Endothelial cell of umbilical vein (primary cell): ENCODE data around the gene TSHZ3. TPM values are rescaled to one million over a fixed set of nuclear protein-coding genes. Genes with fewer than 3 reads are reported as not detected.

Experiments
- BruUV-seq: library from RNA; stranded (reverse); fragments of 400-500 nt; replicated peaks from 2 replicates; lab custom pipeline; 2021; lab: Mats Ljungman, UMichigan
- CTCF ChIA-PET: fragments of 300-600, 350-600 bp; sonication (Branson Sonifier 250); formaldehyde crosslinking; loops from one replicate; lab custom pipeline; 2021; ENCODE audit warnings: antibody characterized with exemption, inconsistent platforms; lab: Charles Lee
- POLR2A ChIA-PET: fragments of 300-600, 350-600 bp; sonication (Branson Sonifier 250); formaldehyde crosslinking; loops from one replicate; lab custom pipeline; 2021; ENCODE audit warnings: antibody characterized with exemption, inconsistent platforms; lab: Charles Lee
- DNase-seq: peaks from one replicate; pipeline ENCODE4 v3.0.0-alpha.2; 2011; ENCODE audit warnings: low read depth, low spot score
- FAIRE-seq: peaks from 2 replicates; lab custom pipeline; 2011; peaks lifted over from hg19 to GRCh38; lab: Jason Lieb, UNC
- H2AFZ ChIP-seq: 2 replicates; pipeline ENCODE4 v1.6.0; 2012; ENCODE audit warnings: low read depth, low read length, control low read depth, inconsistent platforms
- H3K27ac ChIP-seq: 2 replicates; pipeline ENCODE4 v1.5.1; 2011; ENCODE audit warnings: low read depth, mild to moderate bottlenecking, control low read depth, low read length, moderate library complexity; ENCODE audit not compliant: insufficient read depth
- H3K27me3 ChIP-seq, 2 experiments: 2 replicates each; pipeline versions ENCODE4 v1.6.0 to v1.6.1; 2011; ENCODE audit warnings: low read length in 2 of 2, mixed read lengths in 1 of 2; ENCODE audit not compliant: control insufficient read depth in 2 of 2, insufficient read depth in 2 of 2
- H3K36me3 ChIP-seq, 2 experiments: 2 replicates in 1 of 2; 3 replicates in 1 of 2; pipeline ENCODE4 v1.5.1; 2011; ENCODE audit warnings: low read length in 2 of 2, mild to moderate bottlenecking in 1 of 2, moderate library complexity in 1 of 2; ENCODE audit not compliant: control insufficient read depth in 2 of 2, insufficient read depth in 2 of 2; ENCODE audit errors: extremely low read depth in 1 of 2
- H3K4me1 ChIP-seq: 3 replicates; pipeline ENCODE4 v1.5.1; 2011; ENCODE audit warnings: mild to moderate bottlenecking, low read length; ENCODE audit not compliant: control insufficient read depth, insufficient read depth; ENCODE audit errors: extremely low read depth
- H3K4me2 ChIP-seq: 2 replicates; pipeline ENCODE4 v1.6.1; 2011; ENCODE audit warnings: low read length, control low read depth, mixed read lengths; ENCODE audit not compliant: insufficient read depth
- H3K4me3 ChIP-seq, 3 experiments: fragments of 200-600 bp in 1 of 3; sonication (generic), shearing (Covaris generic) in 1 of 3; replicated peaks in 1 of 3; 2 replicates each; pipeline ENCODE4 v1.5.1; 2011 to 2016; ENCODE audit warnings: control low read depth in 3 of 3, low read length in 3 of 3, mild to moderate bottlenecking in 2 of 3, inconsistent platforms in 1 of 3, low read depth in 1 of 3, moderate library complexity in 1 of 3; ENCODE audit not compliant: insufficient read depth in 1 of 3
- H3K79me2 ChIP-seq: 2 replicates; pipeline ENCODE4 v1.6.0; 2012; ENCODE audit warnings: low read length, inconsistent platforms; ENCODE audit not compliant: control insufficient read depth, insufficient read depth
- H3K9ac ChIP-seq: replicated peaks from 2 replicates; pipeline ENCODE3; 2011; ENCODE audit warnings: low read length, control low read depth; ENCODE audit not compliant: insufficient read depth; ENCODE audit errors: extremely low read depth
- H3K9me1 ChIP-seq: replicated peaks from 3 replicates; pipeline ENCODE4 v1.6.0; 2011; ENCODE audit warnings: mild to moderate bottlenecking, low read length; ENCODE audit not compliant: control insufficient read depth, insufficient read depth; ENCODE audit errors: extremely low read depth
- H3K9me3 ChIP-seq: replicated peaks from 2 replicates; pipeline ENCODE4 v1.5.1; 2012; ENCODE audit warnings: low read length, inconsistent platforms; ENCODE audit not compliant: control insufficient read depth, insufficient read depth
- H4K20me1 ChIP-seq: replicated peaks from 2 replicates; pipeline ENCODE3; 2011; ENCODE audit warnings: mild to moderate bottlenecking, low read length; ENCODE audit not compliant: control insufficient read depth, insufficient read depth; ENCODE audit errors: extremely low read depth
- CTCF ChIP-seq, 2 donors: IDR thresholded peaks; 1 replicate in 1 of 2; 2 replicates in 1 of 2; pipeline ENCODE4 v1.5.1; 2011; ENCODE audit warnings: low read length in 2 of 2, mild to moderate bottlenecking in 2 of 2, moderate library complexity in 2 of 2, control low read depth in 1 of 2, inconsistent platforms in 1 of 2, low read depth in 1 of 2; ENCODE audit not compliant: insufficient read depth in 1 of 2; ENCODE audit errors: extremely low read depth in 1 of 2
- EZH2 ChIP-seq: IDR thresholded peaks from 2 replicates; pipeline ENCODE4 v1.6.1; 2012; ENCODE audit warnings: borderline replicate concordance, low read depth, mild to moderate bottlenecking, moderate library complexity, low read length, inconsistent platforms; ENCODE audit not compliant: severe bottlenecking
- FOS ChIP-seq: IDR thresholded peaks from 2 replicates; pipeline ENCODE4 v1.6.1; 2011; ENCODE audit warnings: mild to moderate bottlenecking, low read length, moderate library complexity, borderline replicate concordance; ENCODE audit not compliant: insufficient read depth
- GATA2 ChIP-seq: IDR thresholded peaks from 2 replicates; pipeline ENCODE4 v1.7.0; 2011; ENCODE audit warnings: low read depth, mild to moderate bottlenecking, moderate library complexity, mixed read lengths, low read length; ENCODE audit not compliant: insufficient read length, insufficient read depth
- JUN ChIP-seq: IDR thresholded peaks from 2 replicates; pipeline ENCODE4 v1.6.1; 2011; ENCODE audit warnings: borderline replicate concordance, low read depth; ENCODE audit not compliant: insufficient read length, insufficient read depth
- MAX ChIP-seq: IDR thresholded peaks from 2 replicates; pipeline ENCODE4 v1.6.1; 2011; ENCODE audit not compliant: insufficient read depth, insufficient read length
- MYC ChIP-seq: IDR thresholded peaks from one replicate; pipeline ENCODE4 v1.6.1; 2011; ENCODE audit warnings: mild to moderate bottlenecking, low read depth, low read length
- POLR2A ChIP-seq: IDR thresholded peaks from 2 replicates; pipeline ENCODE4 v1.6.1; 2012; ENCODE audit warnings: low read depth, mild to moderate bottlenecking, control low read depth, low read length
- POLR2AphosphoS5 ChIP-seq: IDR thresholded peaks from 2 replicates; pipeline ENCODE4 v1.6.1; 2012; ENCODE audit warnings: low read depth, mild to moderate bottlenecking, control low read depth, low read length, moderate library complexity; ENCODE audit not compliant: insufficient read depth
- dilution Hi-C: fragments of 300-500 bp; cut with MboI; formaldehyde crosslinking; loops from one replicate; pipeline ENCODE4 v1.15.0; 2019; ENCODE audit warnings: low sequenced_read_pairs; ENCODE audit not compliant: extremely low pct_ligation_motif_present
- intact Hi-C: fragments of 100-400 bp; cut with micrococcal nuclease; formaldehyde crosslinking; loops from one replicate; pipeline ENCODE4 v1.10.0; 2022
- polyA plus RNA-seq, 4 experiments: library from polyadenylated mRNA; depleted of rRNA in 3 of 4; stranded (reverse) in 3 of 4; unstranded in 1 of 4; fragments of >200 nt; gene quantifications; 2 replicates each; pipeline versions ENCODE4 v1.2.1 to v1.2.3, GENCODE V29; 2011 to 2012; ENCODE audit warnings: missing spikeins in 1 of 4
- total RNA-seq: library from RNA; stranded (reverse); gene quantifications from 2 replicates; pipeline ENCODE4 v1.2.3, GENCODE V29; 2021

TSHZ3 gene
- total and polyA plus RNA-seq, 2 donors (not counting 3 experiments of a cell fraction or from before 2014, with no cell fraction given), result 1.2 to 6.2 TPM

GRCh38 chr19:31342926-31343325 lies 6.3 kb downstream of the TSHZ3 start:
- no peak for FAIRE-seq
- CTCF ChIA-PET, result no interaction called here

More at GRCh38 chr19:31342926-31343325, 6.3 kb downstream of the TSHZ3 start:
- no peaks in the 10 kb centered on the region for H4K20me1 ChIP-seq
- no peak overlapping the region for H3K4me2 ChIP-seq
- POLR2A ChIA-PET, result no interaction called here
- dilution Hi-C loops, result no loop called here
- no peaks in the 10 kb centered on the region for H3K4me1 ChIP-seq
- H3K27ac ChIP-seq, result no peak overlapping the region
- H3K9ac ChIP-seq, result no peak overlapping the region
- no peak overlapping the region for H3K4me3 ChIP-seq
- DNase-seq, result no peak
- H3K9me3 ChIP-seq, result no peaks in the 10 kb centered on the region
- H2AFZ ChIP-seq, result no peak overlapping the region
- H3K9me1 ChIP-seq, result no peaks in the 10 kb centered on the region
- H3K36me3 ChIP-seq, result no peaks in the 10 kb centered on the region
- H3K27me3 ChIP-seq, result peaks cover under 1 to 4% of the 10 kb centered on the region in 2 experiments
- no peaks in the 10 kb centered on the region for H3K79me2 ChIP-seq
- BruUV-seq, result no TSS peak
- intact Hi-C loops, result loop anchor here (10.0 kb wide), 1 partner anchor 1232 kb away; no protein-coding TSS in a partner anchor
- no peak for TF ChIP-seq MYC
- TF ChIP-seq POLR2A, result no peak
- no peak for TF ChIP-seq POLR2AphosphoS5
- no peak for TF ChIP-seq FOS
- no peak for TF ChIP-seq EZH2
- TF ChIP-seq GATA2, result no peak
- TF ChIP-seq MAX, result no peak
- TF ChIP-seq JUN, result no peak
- no peak for TF ChIP-seq CTCF (IDR thresholded peaks at IDR 0.05; ENCODE audit: extremely low read depth in 1 of 2, insufficient read depth in 1 of 2, low read depth in 1 of 2, low read length in 2 of 2)
